Measurements from ENCODE around the gene CNFN.

DNA sequence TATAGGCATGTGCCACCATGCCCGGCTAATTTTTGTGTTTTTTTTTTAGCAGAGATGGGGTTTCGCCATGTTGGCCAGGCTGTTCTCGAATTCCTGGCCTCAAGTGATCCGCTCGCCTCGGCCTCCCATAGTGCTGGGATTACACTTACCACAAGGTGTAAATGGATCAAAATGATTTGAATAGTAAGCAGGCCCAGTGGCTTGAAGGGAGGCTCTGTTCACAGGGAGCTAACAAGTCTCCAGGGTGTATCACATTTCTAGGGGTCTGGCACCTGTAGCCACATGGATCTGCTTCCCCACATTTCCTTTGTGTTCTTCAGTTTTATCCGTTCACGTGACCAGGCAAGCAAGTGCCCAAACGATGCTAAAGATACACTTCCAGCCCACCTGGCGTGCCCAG is 13.5 kb upstream of the CNFN start:
- no peak for TF ChIP-seq CTCF (IDR thresholded peaks at IDR 0.05)
- no peak for TF ChIP-seq POLR2AphosphoS5 (IDR thresholded peaks at IDR 0.05)
- no peak for TF ChIP-seq EP300 (IDR thresholded peaks at IDR 0.05; ENCODE audit: low read depth)

All from transverse colon (tissue), 4 donors.